MM.1S (cell line): ENCODE data around the gene SUN5.

Experiments used
- DNase-seq: peaks from one replicate; pipeline ENCODE4 v3.0.0-alpha.2; 2015
- H2AFZ ChIP-seq: fragments of 300-600 bp; sonication (generic); 2 replicates; pipeline ENCODE4 v1.6.0; 2016; ENCODE audit warnings: antibody characterized with exemption, low read length
- H3F3A ChIP-seq: fragments of 300-600 bp; sonication (generic); 2 replicates; pipeline ENCODE4 v1.6.1; 2016; ENCODE audit warnings: mild to moderate bottlenecking, antibody characterized with exemption, low read length, moderate library complexity, mixed read lengths; ENCODE audit not compliant: insufficient read depth
- H3K27ac ChIP-seq: fragments of 300-600 bp; sonication (generic); 2 replicates; pipeline ENCODE4 v1.5.1; 2016; ENCODE audit warnings: mild to moderate bottlenecking, low read length
- H3K27me3 ChIP-seq: fragments of 300-600 bp; sonication (generic); replicated peaks from 2 replicates; pipeline ENCODE4 v1.6.0; 2016; ENCODE audit warnings: low read length; ENCODE audit not compliant: insufficient read depth
- H3K36me3 ChIP-seq: fragments of 300-600 bp; sonication (generic); replicated peaks from 2 replicates; pipeline ENCODE4 v1.6.1; 2016; ENCODE audit warnings: mild to moderate bottlenecking, low read length, mixed read lengths; ENCODE audit not compliant: insufficient read depth
- H3K4me1 ChIP-seq: fragments of 300-600 bp; sonication (generic); 2 replicates; pipeline ENCODE4 v1.6.1; 2016; ENCODE audit warnings: low read length, mixed read lengths
- H3K4me2 ChIP-seq: fragments of 300-600 bp; sonication (generic); 2 replicates; pipeline ENCODE4 v1.6.0; 2016; ENCODE audit warnings: low read depth, low read length
- H3K4me3 ChIP-seq: fragments of 300-600 bp; sonication (generic); 2 replicates; pipeline ENCODE4 v1.5.1; 2016; ENCODE audit warnings: low read length, mixed read lengths
- H3K79me2 ChIP-seq: fragments of 300-600 bp; sonication (generic); 2 replicates; pipeline ENCODE4 v1.6.1; 2016; ENCODE audit warnings: mixed run types, low read length, mixed read lengths
- H3K9ac ChIP-seq: fragments of 300-600 bp; sonication (generic); 2 replicates; pipeline ENCODE4 v1.6.1; 2016; ENCODE audit warnings: low read length, mixed read lengths
- H3K9me2 ChIP-seq: fragments of 300-600 bp; sonication (generic); replicated peaks from 2 replicates; pipeline ENCODE4 v1.6.1; 2016; ENCODE audit warnings: mild to moderate bottlenecking, low read length, mixed read lengths; ENCODE audit not compliant: insufficient read depth
- H3K9me3 ChIP-seq: fragments of 300-600 bp; sonication (generic); replicated peaks from 2 replicates; pipeline ENCODE4 v1.6.1; 2016; ENCODE audit warnings: mild to moderate bottlenecking, low read length, mixed read lengths; ENCODE audit not compliant: insufficient read depth
- H4K20me1 ChIP-seq: fragments of 300-600 bp; sonication (generic); 2 replicates; pipeline ENCODE4 v1.6.1; 2016; ENCODE audit warnings: mild to moderate bottlenecking, low read length, moderate library complexity, mixed read lengths; ENCODE audit not compliant: insufficient read depth
- EZH2 ChIP-seq: fragments of 300-600 bp; sonication (generic); optimal IDR thresholded peaks from 2 replicates; pipeline ENCODE3; 2017; ENCODE audit warnings: low read depth, mild to moderate bottlenecking, antibody characterized with exemption, low read length, mixed read lengths
- EZH2phosphoT487 ChIP-seq: fragments of 300-600 bp; sonication (generic); IDR thresholded peaks from 2 replicates; pipeline ENCODE4 v1.6.1; 2018; ENCODE audit warnings: antibody characterized with exemption, low read length
- TF ChIP-seq, protein P1 (sequence below): fragments of 300-600 bp; sonication (generic); IDR thresholded peaks from 2 replicates; pipeline ENCODE4 v1.5.1; 2016; ENCODE audit warnings: antibody characterized with exemption, low read length, mixed read lengths

The SUN5 gene

DNA sequence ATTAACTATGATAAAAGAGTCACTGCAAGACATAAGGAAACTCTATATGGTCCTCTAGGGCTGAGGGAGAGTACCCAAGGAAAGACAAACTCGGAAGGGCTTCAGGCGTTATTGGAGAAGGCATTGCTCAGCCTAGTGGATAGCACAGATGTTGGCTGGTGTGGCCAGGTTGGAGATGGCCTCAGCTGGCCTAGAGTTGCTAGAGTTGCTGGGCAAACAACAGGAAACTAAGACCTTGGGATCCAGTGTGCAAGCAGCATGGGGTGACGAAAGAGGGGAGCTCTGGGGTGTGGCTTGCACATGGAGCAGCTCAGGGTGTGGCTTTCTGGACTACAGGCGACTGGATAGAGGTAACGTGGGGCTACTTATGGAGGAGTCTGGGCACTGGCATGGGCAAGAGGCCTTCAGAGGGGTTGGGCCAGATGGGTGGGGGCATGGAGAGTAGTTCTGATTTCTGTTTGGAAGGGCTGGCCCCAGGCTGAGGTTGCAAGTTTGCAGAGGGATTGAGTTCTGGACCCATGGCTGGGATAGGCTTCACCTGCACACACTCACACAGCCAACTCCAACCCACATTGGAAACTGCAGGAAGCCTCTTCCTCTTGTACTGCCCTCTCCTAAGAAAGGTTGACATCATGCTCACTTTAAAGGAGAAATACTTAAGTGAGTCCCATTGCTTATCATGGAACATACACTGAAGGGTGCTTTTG, 22.0 kb upstream of the SUN5 start:
- Histone ChIP-seq H3K9me2 (no peaks in the 10 kb centered on the region), H3K9me3 (no peaks in the 10 kb centered on the region), H3K36me3 (no peaks in the 10 kb centered on the region), H3K4me3 (no peak overlapping the region), H3K9ac (no peak overlapping the region), H3K27ac (no peak overlapping the region), H3K27me3 (peaks cover 56% of the 10 kb centered on the region), H2AFZ (no peak overlapping the region), H3K79me2 (no peaks in the 10 kb centered on the region), H3K4me2 (no peak overlapping the region), H4K20me1 (no peaks in the 10 kb centered on the region), H3K4me1 (no peaks in the 10 kb centered on the region), H3F3A (no peaks in the 10 kb centered on the region)
- DNase-seq: no peak
- TF ChIP-seq EZH2: no peak
- TF ChIP-seq EZH2phosphoT487: no peak
- TF ChIP-seq, protein P1, sequence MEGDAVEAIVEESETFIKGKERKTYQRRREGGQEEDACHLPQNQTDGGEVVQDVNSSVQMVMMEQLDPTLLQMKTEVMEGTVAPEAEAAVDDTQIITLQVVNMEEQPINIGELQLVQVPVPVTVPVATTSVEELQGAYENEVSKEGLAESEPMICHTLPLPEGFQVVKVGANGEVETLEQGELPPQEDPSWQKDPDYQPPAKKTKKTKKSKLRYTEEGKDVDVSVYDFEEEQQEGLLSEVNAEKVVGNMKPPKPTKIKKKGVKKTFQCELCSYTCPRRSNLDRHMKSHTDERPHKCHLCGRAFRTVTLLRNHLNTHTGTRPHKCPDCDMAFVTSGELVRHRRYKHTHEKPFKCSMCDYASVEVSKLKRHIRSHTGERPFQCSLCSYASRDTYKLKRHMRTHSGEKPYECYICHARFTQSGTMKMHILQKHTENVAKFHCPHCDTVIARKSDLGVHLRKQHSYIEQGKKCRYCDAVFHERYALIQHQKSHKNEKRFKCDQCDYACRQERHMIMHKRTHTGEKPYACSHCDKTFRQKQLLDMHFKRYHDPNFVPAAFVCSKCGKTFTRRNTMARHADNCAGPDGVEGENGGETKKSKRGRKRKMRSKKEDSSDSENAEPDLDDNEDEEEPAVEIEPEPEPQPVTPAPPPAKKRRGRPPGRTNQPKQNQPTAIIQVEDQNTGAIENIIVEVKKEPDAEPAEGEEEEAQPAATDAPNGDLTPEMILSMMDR: no peak

DNA sequence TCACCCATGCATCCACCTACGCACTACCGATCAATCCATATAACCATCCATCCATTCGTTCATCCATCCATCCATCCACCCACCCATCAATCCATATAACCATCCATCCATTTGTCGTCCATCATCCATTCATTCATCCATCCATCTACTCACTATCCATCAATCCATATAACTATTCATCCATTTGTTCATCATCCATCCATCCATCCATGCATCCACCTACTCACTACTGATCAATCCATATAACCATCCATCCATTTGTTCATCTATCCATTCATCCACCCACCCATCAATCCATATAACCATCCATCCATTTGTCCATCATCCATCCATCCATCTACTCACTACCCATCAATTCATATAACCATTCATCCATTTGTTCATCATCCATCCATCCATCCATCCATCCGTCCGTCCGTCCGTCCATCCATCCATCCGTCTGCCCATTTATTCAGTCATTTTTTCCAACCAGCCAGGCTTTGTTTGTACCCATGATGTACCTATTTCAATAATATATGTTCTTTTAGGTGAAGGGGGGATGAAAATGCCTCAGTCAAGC, 21.2 kb upstream of the SUN5 start:
- no peak overlapping the region for H3K27ac ChIP-seq
- no peaks in the 10 kb centered on the region for H4K20me1 ChIP-seq
- TF ChIP-seq EZH2: no peak
- TF ChIP-seq, protein P1: no peak
- no peak for TF ChIP-seq EZH2phosphoT487
- H2AFZ ChIP-seq: no peak overlapping the region
- no peaks in the 10 kb centered on the region for H3K79me2 ChIP-seq
- no peak for DNase-seq
- H3K27me3 ChIP-seq: peaks cover 55% of the 10 kb centered on the region
- H3K9me2 ChIP-seq: no peaks in the 10 kb centered on the region
- no peak overlapping the region for H3K9ac ChIP-seq
- no peak overlapping the region for H3K4me3 ChIP-seq
- H3K36me3 ChIP-seq: no peaks in the 10 kb centered on the region
- H3K4me1 ChIP-seq: no peaks in the 10 kb centered on the region
- H3K4me2 ChIP-seq: no peak overlapping the region
- no peaks in the 10 kb centered on the region for H3F3A ChIP-seq
- H3K9me3 ChIP-seq: no peaks in the 10 kb centered on the region

DNA sequence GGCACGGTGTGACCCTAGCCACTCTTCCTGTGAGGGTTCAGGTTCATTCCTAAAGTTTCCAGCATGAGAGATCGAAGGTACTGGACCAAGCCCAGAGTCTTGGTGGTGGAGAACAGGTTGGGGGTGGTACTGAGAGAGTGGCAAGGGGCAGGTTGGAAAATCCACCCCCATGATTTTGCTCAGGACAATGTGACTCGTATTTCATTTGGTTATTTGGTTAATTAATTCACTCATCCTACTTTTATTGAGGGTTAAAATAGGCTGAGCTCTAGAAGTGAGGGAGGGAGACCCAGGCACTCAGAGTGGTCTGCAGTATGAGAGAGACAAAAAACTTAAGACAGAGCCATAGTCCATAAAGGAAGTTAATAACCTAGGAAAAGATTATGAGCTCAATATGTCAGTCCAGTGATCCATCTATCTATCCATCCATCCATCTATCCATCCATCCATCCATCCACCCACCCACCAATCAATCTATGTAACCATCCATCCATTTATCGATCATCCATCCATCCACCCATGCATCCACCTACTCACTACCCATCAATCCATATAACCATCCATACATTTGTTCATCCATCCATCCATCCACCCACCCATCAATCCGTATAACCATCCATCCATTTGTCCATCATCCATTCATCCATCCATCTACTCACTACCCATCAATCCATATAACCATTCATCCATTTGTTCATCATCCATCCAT, 20.5 kb upstream of the SUN5 start:
- Histone ChIP-seq H3K36me3 (no peaks in the 10 kb centered on the region), H3K9ac (no peak overlapping the region), H3K79me2 (no peaks in the 10 kb centered on the region), H3K9me3 (no peaks in the 10 kb centered on the region), H3K9me2 (no peaks in the 10 kb centered on the region), H3K27ac (no peak overlapping the region), H3K4me1 (no peaks in the 10 kb centered on the region), H2AFZ (no peak overlapping the region), H3K27me3 (peaks cover 54% of the 10 kb centered on the region), H3F3A (no peaks in the 10 kb centered on the region), H3K4me3 (no peak overlapping the region), H4K20me1 (no peaks in the 10 kb centered on the region), H3K4me2 (no peak overlapping the region)
- no peak for TF ChIP-seq EZH2
- TF ChIP-seq EZH2phosphoT487: no peak
- TF ChIP-seq, protein P1: no peak
- no peak for DNase-seq
